NCI-H187 (cell line): ENCODE results near the gene MAN1C1.

Source experiments
- DNase-seq, 2 experiments: peaks; one replicate each; lab custom pipeline; 2025; lab: John Stamatoyannopoulos, UW

Gene MAN1C1

GRCh38 chr1:25616095-25616986, at the start of gene MAN1C1:
Gene MAN1C1 (plus strand): TSS chr1:25616791. CDS start chr1:25617798, 1,007 bp downstream.
- DNase-seq = peak; percentile 81 to 90

- no peak for DNase-seq
These were observed 48.9 kb upstream of the MAN1C1 start for GRCh38 chr1:25567710-25568089.

GRCh38 chr1:25568090-25568833, 48.3 kb upstream of the MAN1C1 start:
- peak in 1 of 2 experiments; percentile 30 for DNase-seq

GRCh38 chr1:25568834-25569596, 47.6 kb upstream of the MAN1C1 start:
- DNase-seq = no peak

- DNase-seq = no peak
These were observed 46.8 kb upstream of the MAN1C1 start for GRCh38 chr1:25569597-25570396.

- DNase-seq = no peak
These were observed 45.6 kb upstream of the MAN1C1 start for GRCh38 chr1:25570798-25571521.

- DNase-seq = no peak
These were observed 45.0 kb upstream of the MAN1C1 start for GRCh38 chr1:25571522-25571970.

GRCh38 chr1:25572107-25572506, 44.5 kb upstream of the MAN1C1 start:
- no peak for DNase-seq

GRCh38 chr1:25572708-25573590, 43.6 kb upstream of the MAN1C1 start:
- DNase-seq = no peak

GRCh38 chr1:25573591-25573930, 43.0 kb upstream of the MAN1C1 start:
- no peak for DNase-seq

- no peak for DNase-seq
These were observed 42.6 kb upstream of the MAN1C1 start for GRCh38 chr1:25573961-25574360.

GRCh38 chr1:25575191-25575590, 41.4 kb upstream of the MAN1C1 start:
- no peak for DNase-seq

GRCh38 chr1:25576459-25577133, 40.0 kb upstream of the MAN1C1 start:
- no peak for DNase-seq

GRCh38 chr1:25577134-25577920, 39.3 kb upstream of the MAN1C1 start:
- DNase-seq = no peak

- DNase-seq = no peak
These were observed 37.0 kb upstream of the MAN1C1 start for GRCh38 chr1:25579292-25580252.

- DNase-seq = no peak
These were observed 35.7 kb upstream of the MAN1C1 start for GRCh38 chr1:25580927-25581326.

GRCh38 chr1:25581764-25582163, 34.8 kb upstream of the MAN1C1 start:
- no peak for DNase-seq
